ENCODE data around the gene NUP58. TPM values are rescaled to one million over a fixed set of nuclear protein-coding genes. Genes with fewer than 3 reads are reported as not detected.

NUP58 gene
- total and polyA plus RNA-seq, 2 experiments from 2014 or later = 27.6 to 91.8 TPM

DNA sequence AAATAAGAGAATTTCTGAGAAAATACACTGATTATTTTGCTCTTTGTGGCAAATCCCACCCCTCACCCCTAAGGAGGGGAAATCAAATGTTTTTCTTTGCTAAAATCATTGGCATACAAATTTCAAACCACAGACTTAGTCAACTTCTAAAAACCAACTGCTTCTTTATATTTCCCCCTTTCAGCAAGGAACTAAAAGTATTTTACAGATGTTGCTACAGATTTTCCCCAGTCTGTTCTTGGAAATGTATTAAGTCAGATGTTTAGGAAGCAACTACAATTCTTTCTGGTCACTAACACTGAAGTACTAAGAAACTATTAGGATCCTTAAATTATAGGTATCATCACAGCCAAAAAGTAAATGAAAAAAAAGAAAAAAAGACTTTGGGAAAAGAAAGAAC lies 21.0 kb upstream of the NUP58 start:
- no peaks in the 10 kb centered on the region for H3K27me3 Mint-ChIP-seq (ENCODE audit: insufficient read depth, low read depth, poor library complexity)
- Histone ChIP-seq H3K36me3 (ENCODE audit: insufficient read depth) (no peaks in the 10 kb centered on the region), H3K4me2 (no peak overlapping the region), H3K4me3 (no peak overlapping the region), H2AFZ (no peak overlapping the region), H3K4me1 (ENCODE audit: insufficient read depth) (0 out of 2 replicates have a peak, but pooled peaks cover 3% of the 10 kb centered on the region), H3K27me3 (ENCODE audit: insufficient read depth) (no peaks in the 10 kb centered on the region), H3K27ac (ENCODE audit: low read depth) (no peak overlapping the region), H4K20me1 (replicated peaks; ENCODE audit: insufficient read depth) (peaks cover 8% of the 10 kb centered on the region), H3F3A (replicated peaks; ENCODE audit: low read depth) (no peaks in the 10 kb centered on the region), H3K9me2 (ENCODE audit: insufficient read depth) (no peaks in the 10 kb centered on the region), H3K79me2 (replicated peaks; ENCODE audit: insufficient read depth) (peaks cover 13% of the 10 kb centered on the region)
- TF ChIP-seq, protein P1, sequence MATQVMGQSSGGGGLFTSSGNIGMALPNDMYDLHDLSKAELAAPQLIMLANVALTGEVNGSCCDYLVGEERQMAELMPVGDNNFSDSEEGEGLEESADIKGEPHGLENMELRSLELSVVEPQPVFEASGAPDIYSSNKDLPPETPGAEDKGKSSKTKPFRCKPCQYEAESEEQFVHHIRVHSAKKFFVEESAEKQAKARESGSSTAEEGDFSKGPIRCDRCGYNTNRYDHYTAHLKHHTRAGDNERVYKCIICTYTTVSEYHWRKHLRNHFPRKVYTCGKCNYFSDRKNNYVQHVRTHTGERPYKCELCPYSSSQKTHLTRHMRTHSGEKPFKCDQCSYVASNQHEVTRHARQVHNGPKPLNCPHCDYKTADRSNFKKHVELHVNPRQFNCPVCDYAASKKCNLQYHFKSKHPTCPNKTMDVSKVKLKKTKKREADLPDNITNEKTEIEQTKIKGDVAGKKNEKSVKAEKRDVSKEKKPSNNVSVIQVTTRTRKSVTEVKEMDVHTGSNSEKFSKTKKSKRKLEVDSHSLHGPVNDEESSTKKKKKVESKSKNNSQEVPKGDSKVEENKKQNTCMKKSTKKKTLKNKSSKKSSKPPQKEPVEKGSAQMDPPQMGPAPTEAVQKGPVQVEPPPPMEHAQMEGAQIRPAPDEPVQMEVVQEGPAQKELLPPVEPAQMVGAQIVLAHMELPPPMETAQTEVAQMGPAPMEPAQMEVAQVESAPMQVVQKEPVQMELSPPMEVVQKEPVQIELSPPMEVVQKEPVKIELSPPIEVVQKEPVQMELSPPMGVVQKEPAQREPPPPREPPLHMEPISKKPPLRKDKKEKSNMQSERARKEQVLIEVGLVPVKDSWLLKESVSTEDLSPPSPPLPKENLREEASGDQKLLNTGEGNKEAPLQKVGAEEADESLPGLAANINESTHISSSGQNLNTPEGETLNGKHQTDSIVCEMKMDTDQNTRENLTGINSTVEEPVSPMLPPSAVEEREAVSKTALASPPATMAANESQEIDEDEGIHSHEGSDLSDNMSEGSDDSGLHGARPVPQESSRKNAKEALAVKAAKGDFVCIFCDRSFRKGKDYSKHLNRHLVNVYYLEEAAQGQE (IDR thresholded peaks at IDR 0.05; ENCODE audit: unreplicated experiment) = no peak
- TF ChIP-seq, protein P2, sequence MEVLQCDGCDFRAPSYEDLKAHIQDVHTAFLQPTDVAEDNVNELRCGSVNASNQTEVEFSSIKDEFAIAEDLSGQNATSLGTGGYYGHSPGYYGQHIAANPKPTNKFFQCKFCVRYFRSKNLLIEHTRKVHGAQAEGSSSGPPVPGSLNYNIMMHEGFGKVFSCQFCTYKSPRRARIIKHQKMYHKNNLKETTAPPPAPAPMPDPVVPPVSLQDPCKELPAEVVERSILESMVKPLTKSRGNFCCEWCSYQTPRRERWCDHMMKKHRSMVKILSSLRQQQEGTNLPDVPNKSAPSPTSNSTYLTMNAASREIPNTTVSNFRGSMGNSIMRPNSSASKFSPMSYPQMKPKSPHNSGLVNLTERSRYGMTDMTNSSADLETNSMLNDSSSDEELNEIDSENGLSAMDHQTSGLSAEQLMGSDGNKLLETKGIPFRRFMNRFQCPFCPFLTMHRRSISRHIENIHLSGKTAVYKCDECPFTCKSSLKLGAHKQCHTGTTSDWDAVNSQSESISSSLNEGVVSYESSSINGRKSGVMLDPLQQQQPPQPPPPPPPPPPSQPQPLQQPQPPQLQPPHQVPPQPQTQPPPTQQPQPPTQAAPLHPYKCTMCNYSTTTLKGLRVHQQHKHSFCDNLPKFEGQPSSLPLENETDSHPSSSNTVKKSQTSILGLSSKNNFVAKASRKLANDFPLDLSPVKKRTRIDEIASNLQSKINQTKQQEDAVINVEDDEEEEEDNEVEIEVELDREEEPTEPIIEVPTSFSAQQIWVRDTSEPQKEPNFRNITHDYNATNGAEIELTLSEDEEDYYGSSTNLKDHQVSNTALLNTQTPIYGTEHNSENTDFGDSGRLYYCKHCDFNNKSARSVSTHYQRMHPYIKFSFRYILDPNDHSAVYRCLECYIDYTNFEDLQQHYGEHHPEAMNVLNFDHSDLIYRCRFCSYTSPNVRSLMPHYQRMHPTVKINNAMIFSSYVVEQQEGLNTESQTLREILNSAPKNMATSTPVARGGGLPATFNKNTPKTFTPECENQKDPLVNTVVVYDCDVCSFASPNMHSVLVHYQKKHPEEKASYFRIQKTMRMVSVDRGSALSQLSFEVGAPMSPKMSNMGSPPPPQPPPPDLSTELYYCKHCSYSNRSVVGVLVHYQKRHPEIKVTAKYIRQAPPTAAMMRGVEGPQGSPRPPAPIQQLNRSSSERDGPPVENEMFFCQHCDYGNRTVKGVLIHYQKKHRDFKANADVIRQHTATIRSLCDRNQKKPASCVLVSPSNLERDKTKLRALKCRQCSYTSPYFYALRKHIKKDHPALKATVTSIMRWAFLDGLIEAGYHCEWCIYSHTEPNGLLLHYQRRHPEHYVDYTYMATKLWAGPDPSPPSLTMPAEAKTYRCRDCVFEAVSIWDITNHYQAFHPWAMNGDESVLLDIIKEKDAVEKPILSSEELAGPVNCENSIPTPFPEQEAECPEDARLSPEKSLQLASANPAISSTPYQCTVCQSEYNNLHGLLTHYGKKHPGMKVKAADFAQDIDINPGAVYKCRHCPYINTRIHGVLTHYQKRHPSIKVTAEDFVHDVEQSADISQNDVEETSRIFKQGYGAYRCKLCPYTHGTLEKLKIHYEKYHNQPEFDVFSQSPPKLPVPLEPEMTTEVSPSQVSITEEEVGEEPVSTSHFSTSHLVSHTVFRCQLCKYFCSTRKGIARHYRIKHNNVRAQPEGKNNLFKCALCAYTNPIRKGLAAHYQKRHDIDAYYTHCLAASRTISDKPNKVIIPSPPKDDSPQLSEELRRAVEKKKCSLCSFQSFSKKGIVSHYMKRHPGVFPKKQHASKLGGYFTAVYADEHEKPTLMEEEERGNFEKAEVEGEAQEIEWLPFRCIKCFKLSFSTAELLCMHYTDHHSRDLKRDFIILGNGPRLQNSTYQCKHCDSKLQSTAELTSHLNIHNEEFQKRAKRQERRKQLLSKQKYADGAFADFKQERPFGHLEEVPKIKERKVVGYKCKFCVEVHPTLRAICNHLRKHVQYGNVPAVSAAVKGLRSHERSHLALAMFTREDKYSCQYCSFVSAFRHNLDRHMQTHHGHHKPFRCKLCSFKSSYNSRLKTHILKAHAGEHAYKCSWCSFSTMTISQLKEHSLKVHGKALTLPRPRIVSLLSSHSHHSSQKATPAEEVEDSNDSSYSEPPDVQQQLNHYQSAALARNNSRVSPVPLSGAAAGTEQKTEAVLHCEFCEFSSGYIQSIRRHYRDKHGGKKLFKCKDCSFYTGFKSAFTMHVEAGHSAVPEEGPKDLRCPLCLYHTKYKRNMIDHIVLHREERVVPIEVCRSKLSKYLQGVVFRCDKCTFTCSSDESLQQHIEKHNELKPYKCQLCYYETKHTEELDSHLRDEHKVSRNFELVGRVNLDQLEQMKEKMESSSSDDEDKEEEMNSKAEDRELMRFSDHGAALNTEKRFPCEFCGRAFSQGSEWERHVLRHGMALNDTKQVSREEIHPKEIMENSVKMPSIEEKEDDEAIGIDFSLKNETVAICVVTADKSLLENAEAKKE (CRISPR knock-in tag; IDR thresholded peaks at IDR 0.05) = no peak
- TF ChIP-seq CREB1 (CRISPR knock-in tag; IDR thresholded peaks at IDR 0.05; ENCODE audit: low read depth) (no peak), POLR2AphosphoS5 (IDR thresholded peaks at IDR 0.05; ENCODE audit: low read depth) (no peak), JUNB (IDR thresholded peaks at IDR 0.05; ENCODE audit: unreplicated experiment) (no peak), EZH2phosphoT487 (IDR thresholded peaks at IDR 0.05; ENCODE audit: unreplicated experiment) (no peak), ZNF331 (CRISPR knock-in tag; IDR thresholded peaks at IDR 0.05; ENCODE audit: low read depth) (no peak), NANOG (IDR thresholded peaks at IDR 0.05; ENCODE audit: borderline replicate concordance) (no peak), STAT1 (IDR thresholded peaks at IDR 0.05; ENCODE audit: unreplicated experiment) (no peak)
- TF ChIP-seq, protein P3, sequence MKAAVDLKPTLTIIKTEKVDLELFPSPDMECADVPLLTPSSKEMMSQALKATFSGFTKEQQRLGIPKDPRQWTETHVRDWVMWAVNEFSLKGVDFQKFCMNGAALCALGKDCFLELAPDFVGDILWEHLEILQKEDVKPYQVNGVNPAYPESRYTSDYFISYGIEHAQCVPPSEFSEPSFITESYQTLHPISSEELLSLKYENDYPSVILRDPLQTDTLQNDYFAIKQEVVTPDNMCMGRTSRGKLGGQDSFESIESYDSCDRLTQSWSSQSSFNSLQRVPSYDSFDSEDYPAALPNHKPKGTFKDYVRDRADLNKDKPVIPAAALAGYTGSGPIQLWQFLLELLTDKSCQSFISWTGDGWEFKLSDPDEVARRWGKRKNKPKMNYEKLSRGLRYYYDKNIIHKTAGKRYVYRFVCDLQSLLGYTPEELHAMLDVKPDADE (IDR thresholded peaks at IDR 0.05) = no peak
- ATAC-seq (no peak), DNase-seq (ENCODE audit: low spot score) (no peak)
- no peaks in the 10 kb centered on the region for H3K36me3 Mint-ChIP-seq (ENCODE audit: low read depth)
- H3K27ac Mint-ChIP-seq = no peak overlapping the region
- H3K4me3 Mint-ChIP-seq = no peak overlapping the region
- peaks cover 11% of the 10 kb centered on the region for H3K4me1 Mint-ChIP-seq
- H3K9me3 Mint-ChIP-seq = no peaks in the 10 kb centered on the region

All from GM23338 (cell line).